Neural progenitor cell (in vitro differentiated cells): ENCODE results near the gene ING3. TPM values are rescaled to one million over a fixed set of nuclear protein-coding genes. Genes with fewer than 3 reads are reported as not detected.

Source experiments
- DNase-seq: peaks from one replicate; pipeline ENCODE4 v3.0.0-alpha.2; 2016; ENCODE audit warnings: low spot score
- H2AFZ ChIP-seq: fragments of 200-600 bp; sonication (generic); replicated peaks from 2 replicates; pipeline ENCODE4 v1.6.1; 2016; ENCODE audit warnings: antibody characterized with exemption
- H3F3A ChIP-seq: fragments of 200-600 bp; sonication (generic); 2 replicates; pipeline ENCODE4 v1.6.1; 2016; ENCODE audit warnings: antibody characterized with exemption, low read depth
- H3K27ac ChIP-seq: fragments of 200-600 bp; sonication (generic); 2 replicates; pipeline ENCODE4 v1.5.1; 2016; ENCODE audit warnings: mild to moderate bottlenecking
- H3K27me3 ChIP-seq: fragments of 200-600 bp; sonication (generic); 2 replicates; pipeline ENCODE4 v1.6.1; 2016; ENCODE audit warnings: mild to moderate bottlenecking, moderate library complexity
- H3K36me3 ChIP-seq: fragments of 200-600 bp; sonication (generic); 2 replicates; pipeline ENCODE4 v1.5.1; 2016
- H3K4me1 ChIP-seq: fragments of 200-600 bp; sonication (generic); 2 replicates; pipeline ENCODE4 v1.6.1; 2016; ENCODE audit warnings: mixed run types
- H3K4me2 ChIP-seq: fragments of 200-600 bp; sonication (generic); 2 replicates; pipeline ENCODE4 v1.6.1; 2016
- H3K4me3 ChIP-seq: fragments of 200-600 bp; sonication (generic); 2 replicates; pipeline ENCODE4 v1.5.1; 2016
- H3K79me2 ChIP-seq: fragments of 200-600 bp; sonication (generic); 2 replicates; pipeline ENCODE4 v1.6.1; 2016; ENCODE audit warnings: low read depth
- H3K9ac ChIP-seq: fragments of 200-600 bp; sonication (generic); 2 replicates; pipeline ENCODE4 v1.6.1; 2016
- H3K9me3 ChIP-seq: fragments of 200-600 bp; sonication (generic); 2 replicates; pipeline ENCODE4 v1.5.1; 2016; ENCODE audit warnings: low read depth
- H4K20me1 ChIP-seq: fragments of 200-600 bp; sonication (generic); 2 replicates; pipeline ENCODE4 v1.6.1; 2016; ENCODE audit warnings: low read depth
- H3K27ac Mint-ChIP-seq: 3 replicates; pipeline ENCODE4 v1.8.0; 2021; ENCODE audit warnings: mixed read lengths
- H3K27me3 Mint-ChIP-seq: 2 replicates; pipeline ENCODE4 v1.8.0; 2022; ENCODE audit warnings: low read depth, mild to moderate bottlenecking, inconsistent platforms, moderate library complexity, mixed read lengths; ENCODE audit not compliant: insufficient read depth
- H3K36me3 Mint-ChIP-seq: 3 replicates; pipeline ENCODE4 v1.8.0; 2021; ENCODE audit warnings: mixed read lengths
- H3K4me1 Mint-ChIP-seq: 3 replicates; pipeline ENCODE4 v1.8.0; 2021; ENCODE audit warnings: mixed read lengths
- H3K4me3 Mint-ChIP-seq: 3 replicates; pipeline ENCODE4 v1.8.0; 2021; ENCODE audit warnings: mild to moderate bottlenecking, moderate library complexity, mixed read lengths
- H3K9me3 Mint-ChIP-seq: 3 replicates; pipeline ENCODE4 v1.8.0; 2020; ENCODE audit warnings: mixed read lengths
- EZH2 ChIP-seq: fragments of 200-600 bp; sonication (generic); IDR thresholded peaks from 2 replicates; pipeline ENCODE4 v1.6.1; 2017; ENCODE audit warnings: antibody characterized with exemption, mild to moderate bottlenecking, moderate library complexity
- EZH2phosphoT487 ChIP-seq: fragments of 200-600 bp; sonication (generic); IDR thresholded peaks from 2 replicates; pipeline ENCODE4 v1.6.1; 2017; ENCODE audit warnings: antibody characterized with exemption
- total RNA-seq: library from RNA; depleted of rRNA; stranded (reverse); fragments of >200 nt; gene quantifications from 2 replicates; pipeline ENCODE4 v1.2.3, GENCODE V29; 2015; ENCODE audit warnings: low replicate concordance
- TF ChIP-seq, protein P1 (sequence below): fragments of 200-600 bp; sonication (generic); IDR thresholded peaks from 2 replicates; pipeline ENCODE4 v1.5.1; 2017; ENCODE audit warnings: antibody characterized with exemption, mild to moderate bottlenecking

Gene ING3
- total RNA-seq, 1 donor from 2014 or later, result 32.0 TPM

DNA sequence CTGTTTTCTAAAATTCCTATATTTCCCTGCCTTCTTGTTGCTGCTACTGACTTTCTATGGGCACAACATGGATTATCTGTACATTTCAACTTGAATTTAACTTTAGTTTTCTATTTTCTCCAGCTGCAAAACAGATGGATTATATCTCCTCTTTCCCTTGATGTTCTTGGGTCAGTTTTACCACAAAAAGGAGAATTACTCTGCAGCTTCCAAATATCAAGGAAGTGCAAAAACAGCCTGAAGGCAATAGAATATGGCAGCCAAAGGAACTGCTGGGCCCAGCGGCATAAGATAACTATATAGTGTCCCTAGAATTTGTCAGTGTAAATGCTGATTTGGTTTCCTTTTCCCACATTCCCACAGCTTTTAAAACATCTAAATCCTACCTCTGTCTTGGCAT lies 67.0 kb downstream of the ING3 start:
- H2AFZ ChIP-seq, result no peak overlapping the region
- no peaks in the 10 kb centered on the region for H3F3A ChIP-seq
- H3K4me3 ChIP-seq, result no peak overlapping the region
- H3K79me2 ChIP-seq, result no peaks in the 10 kb centered on the region
- H3K4me3 Mint-ChIP-seq, result no peak overlapping the region
- H3K27ac ChIP-seq, result no peak overlapping the region
- no peak overlapping the region for H3K27ac Mint-ChIP-seq
- peaks cover 2% of the 10 kb centered on the region for H3K27me3 Mint-ChIP-seq
- H3K4me1 ChIP-seq, result no peaks in the 10 kb centered on the region
- TF ChIP-seq EZH2phosphoT487 (no peak), EZH2 (no peak)
- TF ChIP-seq, protein P1, sequence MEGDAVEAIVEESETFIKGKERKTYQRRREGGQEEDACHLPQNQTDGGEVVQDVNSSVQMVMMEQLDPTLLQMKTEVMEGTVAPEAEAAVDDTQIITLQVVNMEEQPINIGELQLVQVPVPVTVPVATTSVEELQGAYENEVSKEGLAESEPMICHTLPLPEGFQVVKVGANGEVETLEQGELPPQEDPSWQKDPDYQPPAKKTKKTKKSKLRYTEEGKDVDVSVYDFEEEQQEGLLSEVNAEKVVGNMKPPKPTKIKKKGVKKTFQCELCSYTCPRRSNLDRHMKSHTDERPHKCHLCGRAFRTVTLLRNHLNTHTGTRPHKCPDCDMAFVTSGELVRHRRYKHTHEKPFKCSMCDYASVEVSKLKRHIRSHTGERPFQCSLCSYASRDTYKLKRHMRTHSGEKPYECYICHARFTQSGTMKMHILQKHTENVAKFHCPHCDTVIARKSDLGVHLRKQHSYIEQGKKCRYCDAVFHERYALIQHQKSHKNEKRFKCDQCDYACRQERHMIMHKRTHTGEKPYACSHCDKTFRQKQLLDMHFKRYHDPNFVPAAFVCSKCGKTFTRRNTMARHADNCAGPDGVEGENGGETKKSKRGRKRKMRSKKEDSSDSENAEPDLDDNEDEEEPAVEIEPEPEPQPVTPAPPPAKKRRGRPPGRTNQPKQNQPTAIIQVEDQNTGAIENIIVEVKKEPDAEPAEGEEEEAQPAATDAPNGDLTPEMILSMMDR, result no peak
- no peaks in the 10 kb centered on the region for H3K27me3 ChIP-seq
- H3K9ac ChIP-seq, result no peak overlapping the region
- H4K20me1 ChIP-seq, result no peaks in the 10 kb centered on the region
- no peaks in the 10 kb centered on the region for H3K36me3 ChIP-seq
- DNase-seq, result no peak
- H3K4me2 ChIP-seq, result no peak overlapping the region
- no peaks in the 10 kb centered on the region for H3K9me3 Mint-ChIP-seq
- no peaks in the 10 kb centered on the region for H3K36me3 Mint-ChIP-seq
- H3K9me3 ChIP-seq, result no peaks in the 10 kb centered on the region
- no peaks in the 10 kb centered on the region for H3K4me1 Mint-ChIP-seq

DNA sequence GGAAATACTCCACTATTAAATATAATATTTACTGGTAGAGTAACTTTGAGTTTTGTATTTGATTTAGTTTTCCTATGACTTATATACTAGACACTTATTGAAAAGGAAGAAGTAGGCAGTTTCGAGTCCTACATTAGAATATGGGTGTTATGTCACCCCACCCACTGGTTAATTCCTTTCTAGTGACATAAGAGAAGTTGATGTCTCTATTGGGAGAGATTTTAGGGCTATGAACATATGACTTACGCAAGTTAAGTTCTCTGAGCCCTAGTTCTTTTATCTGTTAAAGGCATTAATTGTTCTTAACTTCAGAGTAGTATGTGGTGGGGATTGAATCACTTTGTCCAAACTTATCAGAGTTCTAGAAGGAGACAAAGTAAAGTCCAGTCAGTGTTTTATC lies 68.4 kb downstream of the ING3 start:
- H3K9ac ChIP-seq, result no peak overlapping the region

DNA sequence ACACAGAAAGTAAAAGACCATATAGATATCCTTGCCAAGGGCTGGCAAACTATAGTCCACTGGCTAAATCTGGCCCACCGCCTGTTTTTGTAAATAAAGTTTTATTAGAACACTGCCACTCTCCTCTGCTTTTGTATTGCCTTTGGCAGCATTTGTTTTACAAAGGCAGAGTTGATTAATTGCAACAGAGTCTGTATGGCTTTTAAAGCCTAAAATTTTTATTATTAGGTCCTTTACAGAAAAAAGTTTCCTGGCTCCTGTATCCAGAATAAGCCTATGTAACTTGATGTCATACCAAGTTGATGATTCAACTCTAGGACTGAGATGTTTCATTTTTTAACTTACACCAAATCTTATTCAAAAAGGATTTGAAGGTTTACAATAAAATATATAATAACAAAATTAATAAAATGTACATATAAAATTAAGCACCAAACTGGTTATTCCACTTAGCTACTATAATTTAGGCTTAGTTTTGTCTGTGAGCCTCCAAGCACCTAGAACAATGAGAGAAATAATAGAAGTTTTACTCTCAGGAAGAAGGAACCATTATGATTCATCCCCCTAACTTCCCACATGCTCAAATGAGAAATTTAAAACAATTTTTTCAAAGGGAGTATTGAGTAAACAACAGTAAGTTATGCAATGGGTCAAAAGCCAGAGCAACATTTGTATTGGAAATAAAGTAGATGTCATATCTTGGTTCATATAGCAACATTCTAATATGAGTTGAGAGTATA lies 69.8 kb downstream of the ING3 start:
- Mint-ChIP-seq H3K36me3 (no peaks in the 10 kb centered on the region), H3K27me3 (peaks cover 2% of the 10 kb centered on the region), H3K4me1 (peaks cover 5% of the 10 kb centered on the region), H3K4me3 (no peak overlapping the region), H3K27ac (no peak overlapping the region), H3K9me3 (no peaks in the 10 kb centered on the region)
- Histone ChIP-seq H3F3A (no peaks in the 10 kb centered on the region), H3K79me2 (no peaks in the 10 kb centered on the region), H3K36me3 (no peaks in the 10 kb centered on the region), H4K20me1 (no peaks in the 10 kb centered on the region), H3K27me3 (no peaks in the 10 kb centered on the region), H3K27ac (no peak overlapping the region), H3K4me2 (no peak overlapping the region), H2AFZ (no peak overlapping the region), H3K4me3 (no peak overlapping the region), H3K4me1 (peaks cover 3% of the 10 kb centered on the region), H3K9ac (no peak overlapping the region), H3K9me3 (no peaks in the 10 kb centered on the region)
- TF ChIP-seq, protein P1, result no peak
- no peak for TF ChIP-seq EZH2
- TF ChIP-seq EZH2phosphoT487, result no peak
- DNase-seq, result no peak

More for the DNA sequence above, 68.4 kb downstream of the ING3 start:
- H3K9me3 ChIP-seq, result no peaks in the 10 kb centered on the region
- H2AFZ ChIP-seq, result no peak overlapping the region
- H3K4me3 Mint-ChIP-seq, result no peak overlapping the region
- TF ChIP-seq, protein P1, result no peak
- TF ChIP-seq EZH2, result no peak
- TF ChIP-seq EZH2phosphoT487, result no peak
- H3K27me3 Mint-ChIP-seq, result peaks cover 2% of the 10 kb centered on the region
- no peak overlapping the region for H3K27ac ChIP-seq
- no peaks in the 10 kb centered on the region for H3K9me3 Mint-ChIP-seq
- peaks cover 5% of the 10 kb centered on the region for H3K4me1 Mint-ChIP-seq
- H3K27me3 ChIP-seq, result no peaks in the 10 kb centered on the region
- no peaks in the 10 kb centered on the region for H3K36me3 ChIP-seq
- no peaks in the 10 kb centered on the region for H3F3A ChIP-seq
- H3K4me1 ChIP-seq, result no peaks in the 10 kb centered on the region
- no peaks in the 10 kb centered on the region for H3K79me2 ChIP-seq
- no peaks in the 10 kb centered on the region for H3K36me3 Mint-ChIP-seq
- H3K4me2 ChIP-seq, result no peak overlapping the region
- DNase-seq, result no peak
- no peak overlapping the region for H3K27ac Mint-ChIP-seq
- H3K4me3 ChIP-seq, result no peak overlapping the region
- H4K20me1 ChIP-seq, result no peaks in the 10 kb centered on the region
